ENCODE results near the gene STEAP3. TPM values are rescaled to one million over a fixed set of nuclear protein-coding genes. Genes with fewer than 3 reads are reported as not detected.

The STEAP3 gene
- polyA plus RNA-seq, 2 of the 4 experiments (the other 2 are of a cell fraction): 23.5 to 30.2 TPM

GRCh38 chr2:119260646-119261492, 37.2 kb downstream of the STEAP3 start (continued):
- TF ChIP-seq, protein P1, sequence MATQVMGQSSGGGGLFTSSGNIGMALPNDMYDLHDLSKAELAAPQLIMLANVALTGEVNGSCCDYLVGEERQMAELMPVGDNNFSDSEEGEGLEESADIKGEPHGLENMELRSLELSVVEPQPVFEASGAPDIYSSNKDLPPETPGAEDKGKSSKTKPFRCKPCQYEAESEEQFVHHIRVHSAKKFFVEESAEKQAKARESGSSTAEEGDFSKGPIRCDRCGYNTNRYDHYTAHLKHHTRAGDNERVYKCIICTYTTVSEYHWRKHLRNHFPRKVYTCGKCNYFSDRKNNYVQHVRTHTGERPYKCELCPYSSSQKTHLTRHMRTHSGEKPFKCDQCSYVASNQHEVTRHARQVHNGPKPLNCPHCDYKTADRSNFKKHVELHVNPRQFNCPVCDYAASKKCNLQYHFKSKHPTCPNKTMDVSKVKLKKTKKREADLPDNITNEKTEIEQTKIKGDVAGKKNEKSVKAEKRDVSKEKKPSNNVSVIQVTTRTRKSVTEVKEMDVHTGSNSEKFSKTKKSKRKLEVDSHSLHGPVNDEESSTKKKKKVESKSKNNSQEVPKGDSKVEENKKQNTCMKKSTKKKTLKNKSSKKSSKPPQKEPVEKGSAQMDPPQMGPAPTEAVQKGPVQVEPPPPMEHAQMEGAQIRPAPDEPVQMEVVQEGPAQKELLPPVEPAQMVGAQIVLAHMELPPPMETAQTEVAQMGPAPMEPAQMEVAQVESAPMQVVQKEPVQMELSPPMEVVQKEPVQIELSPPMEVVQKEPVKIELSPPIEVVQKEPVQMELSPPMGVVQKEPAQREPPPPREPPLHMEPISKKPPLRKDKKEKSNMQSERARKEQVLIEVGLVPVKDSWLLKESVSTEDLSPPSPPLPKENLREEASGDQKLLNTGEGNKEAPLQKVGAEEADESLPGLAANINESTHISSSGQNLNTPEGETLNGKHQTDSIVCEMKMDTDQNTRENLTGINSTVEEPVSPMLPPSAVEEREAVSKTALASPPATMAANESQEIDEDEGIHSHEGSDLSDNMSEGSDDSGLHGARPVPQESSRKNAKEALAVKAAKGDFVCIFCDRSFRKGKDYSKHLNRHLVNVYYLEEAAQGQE (IDR thresholded peaks at IDR 0.05): no peak
- TF ChIP-seq HOXB5 (CRISPR knock-in tag; IDR thresholded peaks at IDR 0.05): no peak
- TF ChIP-seq POLR2AphosphoS2 (conservative IDR thresholded peaks at IDR 0.05; ENCODE audit: low read length): no peak
- no peak for TF ChIP-seq PHF8 (IDR thresholded peaks at IDR 0.05; ENCODE audit: borderline replicate concordance, low read depth)
- TF ChIP-seq ZC3H11A (IDR thresholded peaks at IDR 0.05): no peak
- TF ChIP-seq TP53 (CRISPR knock-in tag; IDR thresholded peaks at IDR 0.05): no peak
- no peak for TF ChIP-seq HEYL (CRISPR knock-in tag; IDR thresholded peaks at IDR 0.05)

DNA sequence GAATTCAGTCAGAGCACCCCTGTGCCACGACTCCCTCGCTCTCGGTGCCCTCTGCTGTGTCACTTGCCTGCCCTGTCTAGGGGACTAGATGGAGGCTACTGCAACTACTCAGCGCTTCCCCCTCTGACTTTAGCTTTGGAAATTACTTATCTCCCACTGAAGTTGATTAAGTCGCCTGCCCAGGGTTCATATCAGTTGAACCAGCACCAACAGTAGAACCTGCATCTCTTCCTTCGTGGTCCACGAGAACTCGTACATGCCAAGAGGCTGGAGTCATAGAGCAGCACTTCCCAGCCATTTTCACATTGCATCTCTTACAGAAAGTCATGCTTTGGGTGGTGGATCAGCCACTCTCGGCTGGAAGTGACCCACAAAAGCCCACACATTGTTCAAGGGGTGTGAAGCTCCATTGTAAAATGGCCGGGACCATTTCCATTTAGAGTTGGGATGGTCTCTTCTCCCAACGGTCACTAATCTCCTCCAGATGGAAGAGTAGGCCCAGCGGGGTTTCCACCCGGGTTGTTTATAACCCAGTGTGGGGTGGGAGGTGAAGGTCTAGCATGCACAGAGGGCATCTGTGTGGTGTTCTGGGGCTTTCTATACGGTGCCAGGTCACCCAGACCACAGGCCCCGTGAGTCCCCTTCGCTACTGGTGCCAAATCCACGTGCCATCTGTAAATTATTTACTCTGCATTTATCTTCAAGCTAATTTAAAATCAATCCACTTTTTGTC, 38.0 kb downstream of the STEAP3 start:
- ChIA-PET POLR2A (no interaction called here), CTCF (interaction anchor here (0.8 to 1.5 kb wide), 5 partner anchors 18 to 380 kb away, joined by 3 to 4 read pairs (median 3); no protein-coding TSS in a partner anchor)
- no peak for DNase-seq (ENCODE audit: low read depth in 1 of 2, low spot score in 1 of 2)
- no peak for FAIRE-seq
- 93% methylated on average over 17 of the region's 17 CpGs for WGBS (ENCODE audit: missing lambda C conversion rate)
- Histone ChIP-seq H3K4me2 (no peak overlapping the region), H3K27ac (no peak overlapping the region), H3K9me3 (no peaks in the 10 kb centered on the region), H3K4me3 (no peak overlapping the region), H3K4me1 (peaks cover 2% of the 10 kb centered on the region)
- ATAC-seq: no peak
- no peak for TF ChIP-seq RAD21 (conservative IDR thresholded peaks at IDR 0.05 in 1 of 2, IDR thresholded peaks at IDR 0.05 in 1 of 2)

DNA sequence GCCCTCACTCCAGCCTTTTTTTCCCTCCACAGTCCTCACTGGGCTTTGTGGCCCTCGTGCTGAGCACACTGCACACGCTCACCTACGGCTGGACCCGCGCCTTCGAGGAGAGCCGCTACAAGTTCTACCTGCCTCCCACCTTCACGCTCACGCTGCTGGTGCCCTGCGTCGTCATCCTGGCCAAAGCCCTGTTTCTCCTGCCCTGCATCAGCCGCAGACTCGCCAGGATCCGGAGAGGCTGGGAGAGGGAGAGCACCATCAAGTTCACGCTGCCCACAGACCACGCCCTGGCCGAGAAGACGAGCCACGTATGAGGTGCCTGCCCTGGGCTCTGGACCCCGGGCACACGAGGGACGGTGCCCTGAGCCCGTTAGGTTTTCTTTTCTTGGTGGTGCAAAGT, 39.4 kb downstream of the STEAP3 start:
- ATAC-seq: no peak
- ChIA-PET CTCF (interaction anchor here (2.3 to 4.2 kb wide), 2 partner anchors 14 to 381 kb away, joined by 16 to 35 read pairs; no protein-coding TSS in a partner anchor), POLR2A (no interaction called here)
- H3K4me2 ChIP-seq: no peak overlapping the region
- TF ChIP-seq HOXA7 (CRISPR knock-in tag; IDR thresholded peaks at IDR 0.05) (no peak), NFE2L2 (conservative IDR thresholded peaks at IDR 0.05; ENCODE audit: low read length) (no peak), MYC (IDR thresholded peaks at IDR 0.05; ENCODE audit: borderline replicate concordance, low read length) (no peak), JUN (IDR thresholded peaks at IDR 0.05) (no peak), NR3C1 (IDR thresholded peaks at IDR 0.05) (no peak)
- no peak for FAIRE-seq
- no peaks in the 10 kb centered on the region for H3K4me1 ChIP-seq
- no peak for DNase-seq (ENCODE audit: low read depth in 1 of 2, low spot score in 1 of 2)
- 92% methylated on average over 21 of the region's 23 CpGs for WGBS (ENCODE audit: missing lambda C conversion rate)
- H3K9me3 ChIP-seq: no peaks in the 10 kb centered on the region
- no peak overlapping the region for H3K27ac ChIP-seq
- no peak overlapping the region for H3K4me3 ChIP-seq

GRCh38 chr2:119263656-119264055, 40.0 kb downstream of the STEAP3 start:
- DNase-seq (ENCODE audit: low read depth in 1 of 2, low spot score in 1 of 2) (no peak), ATAC-seq (no peak), FAIRE-seq (no peak)
- no peak overlapping the region for H3K4me3 ChIP-seq
- H3K27ac ChIP-seq: no peak overlapping the region
- 47% methylated on average over 3 of the region's 5 CpGs for WGBS (ENCODE audit: missing lambda C conversion rate)
- POLR2A ChIA-PET: no interaction called here
- H3K9me3 ChIP-seq: no peaks in the 10 kb centered on the region
- H3K4me2 ChIP-seq: no peak overlapping the region
- no peaks in the 10 kb centered on the region for H3K4me1 ChIP-seq
- CTCF ChIA-PET: interaction anchor here (1.0 to 4.2 kb wide), 14 partner anchors 14 to 381 kb away, joined by 3 to 49 read pairs (median 13); no protein-coding TSS in a partner anchor
- TF ChIP-seq FOXS1 (CRISPR knock-in tag; IDR thresholded peaks at IDR 0.05): no peak
- no peak for TF ChIP-seq HEYL (CRISPR knock-in tag; IDR thresholded peaks at IDR 0.05)
- TF ChIP-seq NR3C1 (IDR thresholded peaks at IDR 0.05): no peak
- no peak for TF ChIP-seq RNF2 (IDR thresholded peaks at IDR 0.05; ENCODE audit: borderline replicate concordance, low read depth)
- TF ChIP-seq ZSCAN20 (CRISPR knock-in tag; IDR thresholded peaks at IDR 0.05): no peak
- TF ChIP-seq, protein P1 (IDR thresholded peaks at IDR 0.05): no peak
- TF ChIP-seq, protein P2, sequence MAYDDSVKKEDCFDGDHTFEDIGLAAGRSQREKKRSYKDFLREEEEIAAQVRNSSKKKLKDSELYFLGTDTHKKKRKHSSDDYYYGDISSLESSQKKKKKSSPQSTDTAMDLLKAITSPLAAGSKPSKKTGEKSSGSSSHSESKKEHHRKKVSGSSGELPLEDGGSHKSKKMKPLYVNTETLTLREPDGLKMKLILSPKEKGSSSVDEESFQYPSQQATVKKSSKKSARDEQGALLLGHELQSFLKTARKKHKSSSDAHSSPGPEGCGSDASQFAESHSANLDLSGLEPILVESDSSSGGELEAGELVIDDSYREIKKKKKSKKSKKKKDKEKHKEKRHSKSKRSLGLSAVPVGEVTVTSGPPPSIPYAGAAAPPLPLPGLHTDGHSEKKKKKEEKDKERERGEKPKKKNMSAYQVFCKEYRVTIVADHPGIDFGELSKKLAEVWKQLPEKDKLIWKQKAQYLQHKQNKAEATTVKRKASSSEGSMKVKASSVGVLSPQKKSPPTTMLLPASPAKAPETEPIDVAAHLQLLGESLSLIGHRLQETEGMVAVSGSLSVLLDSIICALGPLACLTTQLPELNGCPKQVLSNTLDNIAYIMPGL (CRISPR knock-in tag; IDR thresholded peaks at IDR 0.05; ENCODE audit: borderline replicate concordance): no peak
- no peak for TF ChIP-seq HES2 (IDR thresholded peaks at IDR 0.05)

Data from A549 (cell line).